MM.1S (cell line): ENCODE results near the gene SECISBP2.

Experiments
- DNase-seq: peaks from one replicate; pipeline ENCODE4 v3.0.0-alpha.2; 2015
- H2AFZ ChIP-seq: fragments of 300-600 bp; sonication (generic); 2 replicates; pipeline ENCODE4 v1.6.0; 2016; ENCODE audit warnings: antibody characterized with exemption, low read length
- H3F3A ChIP-seq: fragments of 300-600 bp; sonication (generic); 2 replicates; pipeline ENCODE4 v1.6.1; 2016; ENCODE audit warnings: mild to moderate bottlenecking, antibody characterized with exemption, low read length, moderate library complexity, mixed read lengths; ENCODE audit not compliant: insufficient read depth
- H3K27ac ChIP-seq: fragments of 300-600 bp; sonication (generic); 2 replicates; pipeline ENCODE4 v1.5.1; 2016; ENCODE audit warnings: mild to moderate bottlenecking, low read length
- H3K27me3 ChIP-seq: fragments of 300-600 bp; sonication (generic); replicated peaks from 2 replicates; pipeline ENCODE4 v1.6.0; 2016; ENCODE audit warnings: low read length; ENCODE audit not compliant: insufficient read depth
- H3K36me3 ChIP-seq: fragments of 300-600 bp; sonication (generic); replicated peaks from 2 replicates; pipeline ENCODE4 v1.6.1; 2016; ENCODE audit warnings: mild to moderate bottlenecking, low read length, mixed read lengths; ENCODE audit not compliant: insufficient read depth
- H3K4me1 ChIP-seq: fragments of 300-600 bp; sonication (generic); 2 replicates; pipeline ENCODE4 v1.6.1; 2016; ENCODE audit warnings: low read length, mixed read lengths
- H3K4me2 ChIP-seq: fragments of 300-600 bp; sonication (generic); 2 replicates; pipeline ENCODE4 v1.6.0; 2016; ENCODE audit warnings: low read depth, low read length
- H3K4me3 ChIP-seq: fragments of 300-600 bp; sonication (generic); 2 replicates; pipeline ENCODE4 v1.5.1; 2016; ENCODE audit warnings: low read length, mixed read lengths
- H3K79me2 ChIP-seq: fragments of 300-600 bp; sonication (generic); 2 replicates; pipeline ENCODE4 v1.6.1; 2016; ENCODE audit warnings: mixed run types, low read length, mixed read lengths
- H3K9ac ChIP-seq: fragments of 300-600 bp; sonication (generic); 2 replicates; pipeline ENCODE4 v1.6.1; 2016; ENCODE audit warnings: low read length, mixed read lengths
- H3K9me2 ChIP-seq: fragments of 300-600 bp; sonication (generic); replicated peaks from 2 replicates; pipeline ENCODE4 v1.6.1; 2016; ENCODE audit warnings: mild to moderate bottlenecking, low read length, mixed read lengths; ENCODE audit not compliant: insufficient read depth
- H3K9me3 ChIP-seq: fragments of 300-600 bp; sonication (generic); replicated peaks from 2 replicates; pipeline ENCODE4 v1.6.1; 2016; ENCODE audit warnings: mild to moderate bottlenecking, low read length, mixed read lengths; ENCODE audit not compliant: insufficient read depth
- H4K20me1 ChIP-seq: fragments of 300-600 bp; sonication (generic); 2 replicates; pipeline ENCODE4 v1.6.1; 2016; ENCODE audit warnings: mild to moderate bottlenecking, low read length, moderate library complexity, mixed read lengths; ENCODE audit not compliant: insufficient read depth
- EZH2 ChIP-seq: fragments of 300-600 bp; sonication (generic); optimal IDR thresholded peaks from 2 replicates; pipeline ENCODE3; 2017; ENCODE audit warnings: low read depth, mild to moderate bottlenecking, antibody characterized with exemption, low read length, mixed read lengths
- EZH2phosphoT487 ChIP-seq: fragments of 300-600 bp; sonication (generic); IDR thresholded peaks from 2 replicates; pipeline ENCODE4 v1.6.1; 2018; ENCODE audit warnings: antibody characterized with exemption, low read length
- TF ChIP-seq, protein P1 (sequence below): fragments of 300-600 bp; sonication (generic); IDR thresholded peaks from 2 replicates; pipeline ENCODE4 v1.5.1; 2016; ENCODE audit warnings: antibody characterized with exemption, low read length, mixed read lengths

Gene SECISBP2

DNA sequence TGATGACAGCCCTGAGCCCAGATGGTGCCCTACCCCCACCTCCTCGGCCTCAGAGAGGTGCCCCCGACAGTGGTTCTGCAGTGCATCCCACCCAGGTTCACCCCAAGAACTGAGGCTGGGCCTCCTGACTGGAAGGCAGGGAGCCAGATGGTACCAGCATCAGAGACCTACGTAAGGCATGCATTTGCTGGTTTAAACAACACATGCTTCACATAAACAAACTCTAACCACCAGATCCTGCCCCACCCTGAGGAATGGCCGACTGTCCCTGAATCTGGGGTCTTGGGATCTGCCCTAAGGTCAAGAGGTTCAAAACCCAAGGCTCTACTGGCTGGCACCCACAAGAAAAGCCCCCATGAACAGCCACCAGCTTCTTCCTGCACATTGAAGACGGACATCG is 73.3 kb downstream of the SECISBP2 start:
- Histone ChIP-seq H3K36me3 (peaks cover 13% of the 10 kb centered on the region; the same call in 1 of the 2 replicates), H3K4me2 (no peak overlapping the region), H3K4me1 (no peaks in the 10 kb centered on the region)

DNA sequence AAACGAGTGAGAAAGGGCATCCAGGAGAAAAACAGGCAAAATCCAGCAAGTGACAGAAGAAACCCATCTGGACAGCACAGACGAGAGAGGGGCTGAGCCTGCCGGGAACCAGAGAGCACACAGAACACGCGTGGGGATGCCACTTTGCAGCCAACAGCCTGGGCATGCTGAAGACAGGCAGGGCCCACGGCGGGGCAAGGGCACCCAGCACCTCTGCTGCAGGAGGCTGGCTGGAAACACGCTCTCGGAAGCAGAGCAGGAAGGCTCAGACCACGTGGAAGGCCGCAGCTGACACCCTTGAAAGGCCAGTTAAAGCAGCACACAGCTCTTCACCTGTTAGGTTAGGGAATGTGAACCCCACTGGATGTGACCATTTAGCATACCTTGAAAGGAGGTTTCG is 76.1 kb downstream of the SECISBP2 start:
- 0 out of 2 replicates have a peak, but pooled peaks cover 10% of the 10 kb centered on the region for H3K36me3 ChIP-seq
- no peaks in the 10 kb centered on the region for H3F3A ChIP-seq
- TF ChIP-seq EZH2phosphoT487 (no peak), EZH2 (no peak)
- TF ChIP-seq, protein P1, sequence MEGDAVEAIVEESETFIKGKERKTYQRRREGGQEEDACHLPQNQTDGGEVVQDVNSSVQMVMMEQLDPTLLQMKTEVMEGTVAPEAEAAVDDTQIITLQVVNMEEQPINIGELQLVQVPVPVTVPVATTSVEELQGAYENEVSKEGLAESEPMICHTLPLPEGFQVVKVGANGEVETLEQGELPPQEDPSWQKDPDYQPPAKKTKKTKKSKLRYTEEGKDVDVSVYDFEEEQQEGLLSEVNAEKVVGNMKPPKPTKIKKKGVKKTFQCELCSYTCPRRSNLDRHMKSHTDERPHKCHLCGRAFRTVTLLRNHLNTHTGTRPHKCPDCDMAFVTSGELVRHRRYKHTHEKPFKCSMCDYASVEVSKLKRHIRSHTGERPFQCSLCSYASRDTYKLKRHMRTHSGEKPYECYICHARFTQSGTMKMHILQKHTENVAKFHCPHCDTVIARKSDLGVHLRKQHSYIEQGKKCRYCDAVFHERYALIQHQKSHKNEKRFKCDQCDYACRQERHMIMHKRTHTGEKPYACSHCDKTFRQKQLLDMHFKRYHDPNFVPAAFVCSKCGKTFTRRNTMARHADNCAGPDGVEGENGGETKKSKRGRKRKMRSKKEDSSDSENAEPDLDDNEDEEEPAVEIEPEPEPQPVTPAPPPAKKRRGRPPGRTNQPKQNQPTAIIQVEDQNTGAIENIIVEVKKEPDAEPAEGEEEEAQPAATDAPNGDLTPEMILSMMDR, result no peak
- no peaks in the 10 kb centered on the region for H3K27me3 ChIP-seq
- peaks cover 49% of the 10 kb centered on the region for H3K79me2 ChIP-seq
- no peak overlapping the region for H3K4me2 ChIP-seq
- no peaks in the 10 kb centered on the region for H3K9me2 ChIP-seq
- H4K20me1 ChIP-seq, result no peaks in the 10 kb centered on the region
- no peak for DNase-seq
- H3K4me3 ChIP-seq, result no peak overlapping the region
- H3K9ac ChIP-seq, result no peak overlapping the region
- no peaks in the 10 kb centered on the region for H3K9me3 ChIP-seq
- H3K27ac ChIP-seq, result no peak overlapping the region
- no peak overlapping the region for H2AFZ ChIP-seq
- H3K4me1 ChIP-seq, result no peaks in the 10 kb centered on the region

More for the DNA sequence above, 73.3 kb downstream of the SECISBP2 start:
- H3K79me2 ChIP-seq, result peaks cover 33% of the 10 kb centered on the region
- TF ChIP-seq, protein P1, result no peak
- TF ChIP-seq EZH2phosphoT487 (no peak), EZH2 (no peak)
- no peaks in the 10 kb centered on the region for H4K20me1 ChIP-seq
- H2AFZ ChIP-seq, result no peak overlapping the region
- H3K9me2 ChIP-seq, result no peaks in the 10 kb centered on the region
- H3K27me3 ChIP-seq, result no peaks in the 10 kb centered on the region
- no peak overlapping the region for H3K9ac ChIP-seq
- no peak overlapping the region for H3K4me3 ChIP-seq
- H3F3A ChIP-seq, result no peaks in the 10 kb centered on the region
- H3K27ac ChIP-seq, result no peak overlapping the region
- DNase-seq, result no peak
- no peaks in the 10 kb centered on the region for H3K9me3 ChIP-seq

DNA sequence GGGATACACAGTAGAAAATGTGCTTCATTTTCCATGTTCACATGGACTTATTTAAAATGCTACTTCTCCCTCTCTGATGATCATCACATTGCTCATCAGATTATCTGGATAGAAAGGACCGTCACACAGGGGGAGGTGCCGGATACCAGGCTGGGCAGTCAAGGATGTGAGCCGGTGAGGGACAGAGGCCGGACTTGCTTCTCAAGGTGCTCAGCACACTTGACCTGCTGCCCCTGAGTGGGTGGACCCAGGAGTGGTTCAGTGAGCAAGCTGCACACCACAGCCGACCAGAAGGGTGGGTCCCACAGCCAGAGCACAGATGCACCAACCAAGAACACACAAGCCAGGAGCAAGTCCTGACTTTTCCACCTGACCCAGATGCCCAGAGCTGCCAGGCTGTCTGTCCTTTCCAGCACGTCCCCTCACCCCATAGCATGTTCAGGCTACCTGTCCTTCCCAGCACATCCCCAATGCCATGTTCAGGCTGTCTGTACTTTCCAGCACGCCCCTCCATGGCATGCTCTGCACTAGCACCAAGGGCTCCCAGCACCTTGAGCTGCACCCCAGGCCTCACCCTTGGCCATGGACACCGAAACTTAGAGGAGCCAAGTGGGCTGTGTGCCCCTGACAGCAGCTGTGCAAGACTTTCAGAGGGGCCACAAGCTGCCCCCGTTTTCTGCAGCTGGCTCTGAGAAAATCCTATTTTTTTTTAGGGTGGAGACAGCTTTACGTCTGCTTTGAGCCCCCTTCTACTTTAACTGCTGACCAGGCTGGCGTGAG is 77.8 kb downstream of the SECISBP2 start:
- Histone ChIP-seq H3K79me2 (peaks cover 60% of the 10 kb centered on the region), H3K36me3 (peaks cover 10% of the 10 kb centered on the region; the same call in 1 of the 2 replicates), H3K9me3 (no peaks in the 10 kb centered on the region), H3K4me2 (no peak overlapping the region), H3K27ac (no peak overlapping the region), H3K4me1 (no peaks in the 10 kb centered on the region), H3F3A (no peaks in the 10 kb centered on the region; the same call in 1 of the 2 replicates), H2AFZ (no peak overlapping the region), H4K20me1 (no peaks in the 10 kb centered on the region), H3K9me2 (no peaks in the 10 kb centered on the region), H3K9ac (no peak overlapping the region), H3K4me3 (no peak overlapping the region), H3K27me3 (no peaks in the 10 kb centered on the region)
- DNase-seq, result no peak
- no peak for TF ChIP-seq EZH2
- no peak for TF ChIP-seq EZH2phosphoT487
- TF ChIP-seq, protein P1, result no peak
